GM21529 (cell line): ENCODE results near the gene EPHB1.
"Not testable (repeated sequence)": the region's sequence is repeated elsewhere in the genome, so short reads cannot be mapped to it uniquely, and the experiment has no call there.

Experiments used
- ATAC-seq: cut with Tn5 transposase; IDR thresholded peaks from one replicate; pipeline ENCODE4 v1.9.1; 2021; ENCODE audit not compliant: unreplicated experiment

The EPHB1 gene

DNA sequence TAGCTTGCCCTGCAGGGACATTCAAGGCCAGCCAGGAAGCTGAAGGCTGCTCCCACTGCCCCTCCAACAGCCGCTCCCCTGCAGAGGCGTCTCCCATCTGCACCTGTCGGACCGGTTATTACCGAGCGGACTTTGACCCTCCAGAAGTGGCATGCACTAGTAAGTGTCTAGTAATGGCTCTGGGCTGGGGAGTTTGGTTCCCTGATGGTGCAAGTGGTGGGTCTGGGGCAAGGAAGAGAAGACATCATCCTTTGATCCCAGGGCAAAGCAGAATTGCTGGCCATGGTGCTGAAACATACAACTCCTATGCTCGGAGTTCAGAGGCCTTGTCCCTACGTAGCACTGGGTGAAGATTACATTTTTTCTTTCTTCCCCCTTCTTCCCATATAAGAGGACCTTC, 311.4 kb downstream of the EPHB1 start:
- no peak for ATAC-seq

- ATAC-seq: no peak
These were observed 312.0 kb downstream of the EPHB1 start for GRCh38 chr3:135107043-135107442.

DNA sequence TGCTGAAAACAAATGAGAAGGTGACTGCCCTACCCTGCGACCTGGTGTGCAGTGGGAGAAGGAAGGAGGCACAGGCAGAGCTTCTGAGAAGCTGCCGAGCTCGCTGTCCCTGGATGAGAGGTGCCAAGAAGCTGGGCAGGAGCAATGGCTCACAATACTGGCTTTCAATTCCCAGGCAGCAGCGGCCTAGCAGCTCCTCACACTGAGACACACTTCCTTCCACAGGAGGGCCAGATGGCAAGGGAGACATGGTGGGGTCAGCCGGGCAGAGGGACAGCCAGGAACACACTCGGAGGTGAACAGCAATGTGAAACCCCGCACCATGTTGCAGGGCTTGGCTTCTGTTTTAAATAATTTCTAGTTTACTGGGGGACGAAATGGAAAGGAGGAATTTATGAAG, 314.6 kb downstream of the EPHB1 start:
- ATAC-seq: no peak

DNA sequence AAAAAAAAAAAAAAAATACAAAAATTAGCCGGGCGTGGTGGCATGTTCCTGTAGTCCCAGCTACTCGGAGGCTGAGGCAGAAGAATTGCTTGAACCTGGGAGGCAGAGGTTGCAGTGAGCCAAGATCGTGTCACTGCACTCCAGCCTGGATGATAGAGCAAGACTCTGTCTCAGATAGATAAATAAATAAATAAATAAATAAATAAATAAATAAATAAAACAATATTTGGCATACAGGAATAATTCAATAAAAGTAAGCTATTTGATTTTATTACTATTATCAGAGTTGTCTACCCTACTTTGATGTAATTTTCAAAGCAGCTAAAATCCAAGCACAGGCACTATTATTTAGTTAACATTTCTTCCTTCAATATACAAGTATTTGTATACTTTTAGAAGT, 319.5 kb downstream of the EPHB1 start:
- ATAC-seq: not testable (repeated sequence)

- ATAC-seq: no peak
These were observed 322.9 kb downstream of the EPHB1 start for GRCh38 chr3:135117977-135118376.

- no peak for ATAC-seq
These were observed 323.7 kb downstream of the EPHB1 start for GRCh38 chr3:135118792-135119191.

- no peak for ATAC-seq
These were observed 330.2 kb downstream of the EPHB1 start for GRCh38 chr3:135125171-135125801.

GRCh38 chr3:135127946-135128470, 332.9 kb downstream of the EPHB1 start:
- ATAC-seq: no peak

GRCh38 chr3:135128818-135129217, 333.8 kb downstream of the EPHB1 start:
- no peak for ATAC-seq

GRCh38 chr3:135131290-135131689, 336.2 kb downstream of the EPHB1 start:
- ATAC-seq: no peak

GRCh38 chr3:135133905-135134683, 339.0 kb downstream of the EPHB1 start:
- ATAC-seq: no peak

DNA sequence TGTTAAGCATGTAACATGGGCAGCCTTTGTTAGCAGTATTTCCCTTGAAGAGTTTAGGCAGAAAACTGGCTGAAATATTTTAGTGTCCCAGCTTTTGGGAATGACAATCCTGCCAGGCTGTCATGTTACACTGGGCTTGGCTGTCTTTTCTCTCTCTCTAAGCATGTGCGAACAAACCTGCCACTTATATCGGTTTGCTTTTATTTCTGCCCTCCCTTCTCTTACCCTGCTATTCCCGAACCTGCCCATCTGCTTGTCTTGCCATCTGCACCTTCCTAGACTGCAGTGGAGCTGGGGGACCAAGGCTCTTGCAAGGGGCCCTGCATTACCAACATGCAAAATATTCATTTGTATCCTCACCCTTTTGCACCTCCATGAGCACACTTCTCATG, 339.6 kb downstream of the EPHB1 start:
- ATAC-seq: no peak

DNA sequence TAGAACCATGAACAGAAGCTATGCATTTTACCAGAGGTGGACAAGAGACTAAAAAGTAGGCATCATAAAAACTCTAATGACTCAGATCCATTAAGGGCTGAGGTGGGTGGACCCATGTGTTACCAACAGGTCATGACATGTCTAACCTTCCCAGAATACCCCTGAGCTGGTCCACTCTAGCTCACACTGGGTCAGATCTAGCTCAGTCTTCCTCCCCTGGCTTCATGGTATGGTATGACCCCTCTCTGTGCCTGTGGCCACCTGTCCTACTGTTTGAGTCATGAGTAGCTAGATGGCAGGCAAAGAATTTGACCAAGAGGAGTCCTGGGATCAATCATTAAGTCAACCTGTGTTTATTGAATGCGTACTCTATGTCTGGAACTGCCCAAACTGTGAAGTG, 340.4 kb downstream of the EPHB1 start:
- no peak for ATAC-seq

DNA sequence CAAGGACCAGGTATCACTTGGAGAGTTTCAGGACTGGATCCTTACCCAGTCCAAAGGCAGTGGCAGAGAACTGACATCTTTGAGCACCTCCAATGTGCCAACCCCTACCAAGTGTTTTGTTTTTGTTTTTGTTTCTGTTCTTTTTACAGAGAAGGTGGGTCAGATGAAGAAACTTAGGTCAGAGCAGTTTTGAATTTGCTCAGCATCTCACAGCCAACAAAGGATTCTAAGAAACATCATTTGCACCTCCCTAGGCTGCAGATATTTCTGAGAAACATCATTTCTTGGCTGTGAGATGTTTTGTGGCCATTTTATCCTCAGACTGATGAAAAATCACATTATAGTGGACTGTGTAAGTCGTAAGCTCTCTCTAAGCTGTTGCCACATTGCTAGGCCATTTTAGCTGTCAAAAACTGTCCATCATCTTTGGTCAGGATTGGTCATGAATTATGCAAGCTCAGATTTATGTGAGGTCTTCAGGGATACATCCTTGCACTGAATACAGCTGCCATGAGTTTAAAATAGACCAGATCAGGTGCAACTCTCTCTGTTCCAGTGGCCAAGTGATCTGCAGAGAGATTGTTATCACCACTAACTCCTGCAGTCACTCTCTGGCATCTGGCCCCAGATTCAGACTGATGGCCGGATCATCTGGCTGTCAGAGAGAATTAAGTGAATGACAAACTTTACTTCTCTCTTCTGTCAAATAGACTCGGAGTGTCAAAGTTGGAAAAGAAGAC, 341.5 kb downstream of the EPHB1 start:
- no peak for ATAC-seq

DNA sequence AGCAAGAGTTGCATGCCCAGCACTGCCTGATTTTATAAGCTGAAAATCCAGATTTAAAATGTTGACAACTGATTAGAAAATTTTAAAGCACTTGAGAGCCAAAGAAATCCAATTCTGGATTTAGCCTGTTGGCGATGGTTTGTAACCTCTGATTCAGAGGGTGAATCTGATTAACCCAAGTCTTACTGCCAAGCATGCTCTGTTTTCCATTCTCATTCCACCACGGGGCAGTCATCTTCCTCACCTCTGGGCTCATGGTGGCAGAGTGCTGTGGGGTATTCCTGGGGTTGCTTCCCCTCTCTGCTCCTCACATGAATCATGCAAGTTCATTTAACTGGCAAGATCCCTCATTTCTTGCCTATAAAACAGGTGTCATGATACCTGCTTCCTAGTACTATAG, 342.2 kb downstream of the EPHB1 start:
- no peak for ATAC-seq

- ATAC-seq: no peak
These were observed 343.7 kb downstream of the EPHB1 start for GRCh38 chr3:135138776-135139175.

DNA sequence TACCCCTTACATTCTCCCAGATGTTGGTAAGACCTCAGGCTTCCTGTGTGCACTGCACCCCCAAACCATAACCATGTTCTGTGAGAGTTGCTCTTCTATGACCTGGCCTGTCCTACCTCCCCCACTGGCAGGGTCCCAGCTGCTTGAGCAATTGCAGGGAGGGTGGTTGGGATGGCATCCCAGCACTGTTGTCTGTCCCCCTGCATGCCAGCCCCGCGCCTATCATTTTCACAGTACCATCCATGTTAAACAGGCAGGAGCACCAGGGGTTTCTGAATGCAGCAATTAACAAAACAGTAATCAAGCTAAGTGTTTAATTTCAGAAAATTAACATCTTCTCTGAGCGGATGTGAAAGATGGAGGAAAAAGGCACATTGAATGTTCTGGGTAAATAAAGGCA, 345.5 kb downstream of the EPHB1 start:
- ATAC-seq: no peak

- ATAC-seq: no peak
These were observed 346.1 kb downstream of the EPHB1 start for GRCh38 chr3:135141160-135141559.

- ATAC-seq: no peak
These were observed 346.6 kb downstream of the EPHB1 start for GRCh38 chr3:135141672-135142071.

GRCh38 chr3:135142530-135142929, 347.5 kb downstream of the EPHB1 start:
- no peak for ATAC-seq

DNA sequence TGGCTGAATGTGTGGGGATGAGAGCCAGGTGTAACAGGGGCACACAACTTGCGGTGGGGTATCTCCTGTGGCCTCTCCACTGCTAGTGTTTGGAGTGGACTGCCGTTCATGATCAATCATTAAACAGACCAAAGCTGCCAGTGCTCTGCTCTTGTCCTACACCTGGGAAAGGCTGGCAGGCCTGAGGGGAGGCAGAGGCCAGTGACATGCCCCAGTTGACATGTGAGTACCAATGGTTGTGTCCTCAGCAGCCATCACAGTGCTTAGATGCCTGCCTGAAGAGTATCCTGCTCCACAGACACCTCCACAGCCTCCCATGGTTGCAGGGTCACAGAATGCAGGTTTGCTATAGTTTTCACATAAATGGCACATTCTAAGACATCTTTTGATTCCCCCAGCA, 348.4 kb downstream of the EPHB1 start:
- ATAC-seq: no peak

- ATAC-seq: no peak
These were observed 350.5 kb downstream of the EPHB1 start for GRCh38 chr3:135145581-135145980.
